GM13977 (cell line): ENCODE measurements around the gene TCERG1L.

ENCODE experiments used
- DNase-seq: peaks from one replicate; pipeline ENCODE4 v3.0.0; 2012; ENCODE audit warnings: low spot score
- CTCF ChIP-seq: IDR thresholded peaks from 2 replicates; pipeline ENCODE4 v1.5.1; 2012; ENCODE audit warnings: mild to moderate bottlenecking, control low read depth; ENCODE audit not compliant: insufficient read depth; ENCODE audit errors: extremely low read depth, missing control alignments
- in situ Hi-C: fragments of 300-500 bp; cut with MboI; formaldehyde crosslinking; loops from one replicate; pipeline ENCODE4 v1.12.0; 2022; ENCODE audit warnings: low sequenced_read_pairs, low pct_unique_long_range_greater_than_20kb, mixed read lengths, inconsistent platforms; ENCODE audit not compliant: unreplicated experiment

The TCERG1L gene

GRCh38 chr10:131280101-131280500 is 31.4 kb downstream of the TCERG1L start:
- in situ Hi-C loops, result no loop called here
- DNase-seq, result no peak
- TF ChIP-seq CTCF, result no peak

- TF ChIP-seq CTCF, result no peak
- in situ Hi-C loops, result no loop called here
- DNase-seq, result no peak
These were observed 32.0 kb downstream of the TCERG1L start for GRCh38 chr10:131279516-131279915.

DNA sequence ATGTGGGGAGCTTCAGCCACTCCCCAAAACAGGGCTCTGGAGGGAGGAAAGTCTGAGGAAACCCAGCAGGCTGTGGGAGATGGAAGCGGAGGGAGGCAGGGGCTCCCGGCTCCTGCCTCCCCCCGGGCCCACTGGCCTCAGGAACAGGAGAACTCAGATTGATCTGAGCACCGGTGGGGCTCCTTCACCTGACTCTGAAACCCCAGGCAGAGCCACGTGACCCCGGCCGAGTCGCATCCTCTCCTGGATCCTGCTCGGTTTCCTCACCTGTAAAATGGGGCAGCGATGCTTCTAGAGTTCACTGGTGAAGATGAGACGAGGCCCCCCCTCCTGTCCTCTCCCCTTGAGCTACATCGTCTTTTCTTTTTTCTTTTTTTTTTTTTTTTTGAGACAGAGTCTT is 33.6 kb downstream of the TCERG1L start:
- TF ChIP-seq CTCF, result no peak
- no peak for DNase-seq
- in situ Hi-C loops, result no loop called here

GRCh38 chr10:131277278-131277677 is 34.2 kb downstream of the TCERG1L start:
- TF ChIP-seq CTCF, result no peak
- in situ Hi-C loops, result no loop called here
- no peak for DNase-seq

DNA sequence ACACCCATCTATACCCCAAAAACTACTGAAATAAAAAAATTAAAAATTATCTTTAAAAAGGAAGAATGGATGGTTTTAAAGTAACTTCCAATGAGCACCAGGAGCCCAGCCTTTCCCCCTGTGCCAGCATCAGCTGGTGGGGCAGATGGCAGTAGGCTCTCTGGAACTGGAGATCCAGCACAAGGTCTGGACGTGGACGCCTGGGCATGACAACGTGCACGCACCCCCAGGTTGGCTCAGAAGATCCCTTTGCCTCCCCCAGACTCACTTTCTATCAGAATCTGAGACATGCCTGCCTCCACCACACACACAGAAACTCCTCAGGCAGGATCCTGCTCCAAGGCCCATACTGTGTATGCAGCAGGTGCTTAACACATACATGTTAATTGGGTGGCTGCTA is 35.8 kb downstream of the TCERG1L start:
- no peak for TF ChIP-seq CTCF
- in situ Hi-C loops, result no loop called here
- DNase-seq, result no peak

GRCh38 chr10:131274883-131275282 is 36.6 kb downstream of the TCERG1L start:
- in situ Hi-C loops, result no loop called here
- DNase-seq, result no peak
- TF ChIP-seq CTCF, result no peak

DNA sequence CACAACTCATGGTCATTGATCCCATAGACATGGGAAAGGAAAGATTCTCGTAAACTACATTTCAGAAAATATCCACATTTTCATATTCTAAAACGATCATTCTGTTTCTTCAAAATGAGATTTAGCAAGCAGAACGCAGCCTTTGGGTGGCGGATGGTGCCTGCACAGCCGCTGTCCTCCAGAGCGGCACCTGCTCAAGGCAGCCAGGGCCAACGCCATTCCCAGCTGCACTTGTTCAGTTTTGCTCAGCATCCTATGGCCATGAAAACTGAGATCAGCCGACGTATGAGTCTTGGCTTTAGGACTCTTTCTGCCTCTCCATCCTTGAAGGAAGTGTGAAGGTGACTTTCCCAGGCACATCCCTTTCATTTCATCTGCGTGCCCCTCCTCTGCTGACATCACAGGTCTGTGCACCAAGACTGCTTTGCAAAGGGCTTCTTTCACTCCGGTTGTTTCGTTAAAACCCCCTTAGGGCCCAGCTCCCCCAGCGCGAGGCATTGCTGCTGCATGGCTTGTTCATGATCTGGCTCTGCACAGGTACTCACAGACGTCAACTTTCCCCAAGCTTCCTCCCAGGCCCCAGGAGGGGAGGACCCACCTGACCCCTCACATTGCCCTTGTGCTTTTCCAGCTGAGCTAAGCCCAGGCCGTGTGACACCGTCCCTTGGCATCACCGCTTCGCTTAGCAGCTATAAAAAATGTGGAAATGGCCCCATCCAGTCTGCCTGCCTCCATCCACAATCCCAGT is 37.2 kb downstream of the TCERG1L start:
- in situ Hi-C loops, result no loop called here
- no peak for DNase-seq
- no peak for TF ChIP-seq CTCF
